MM.1S (cell line): ENCODE data around the gene EGFLAM.

ENCODE experiments used
- EZH2phosphoT487 ChIP-seq: fragments of 300-600 bp; sonication (generic); IDR thresholded peaks from 2 replicates; pipeline ENCODE4 v1.6.1; 2018; ENCODE audit warnings: antibody characterized with exemption, low read length
- TF ChIP-seq, protein P1 (sequence below): fragments of 300-600 bp; sonication (generic); IDR thresholded peaks from 2 replicates; pipeline ENCODE4 v1.5.1; 2016; ENCODE audit warnings: antibody characterized with exemption, low read length, mixed read lengths

DNA sequence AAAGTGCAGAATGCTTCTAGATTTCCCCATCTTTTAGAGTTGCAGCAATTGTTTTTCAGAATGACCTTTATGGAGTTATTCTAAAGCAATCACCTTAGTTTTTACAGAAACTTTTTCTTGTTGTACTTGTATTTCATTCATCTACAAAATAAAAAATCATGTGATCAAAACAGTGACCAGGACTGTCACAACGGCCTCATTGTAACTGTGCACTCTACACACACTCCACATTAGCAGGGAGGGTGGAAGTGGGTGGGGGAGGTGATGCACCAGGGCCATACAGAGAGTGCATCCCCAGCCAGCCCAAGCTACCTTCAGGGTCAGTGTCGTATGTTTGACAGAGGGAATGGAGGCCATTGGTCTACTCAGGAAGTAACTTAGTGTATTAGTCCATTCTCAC lies 26.9 kb downstream of the EGFLAM start:
- TF ChIP-seq, protein P1, sequence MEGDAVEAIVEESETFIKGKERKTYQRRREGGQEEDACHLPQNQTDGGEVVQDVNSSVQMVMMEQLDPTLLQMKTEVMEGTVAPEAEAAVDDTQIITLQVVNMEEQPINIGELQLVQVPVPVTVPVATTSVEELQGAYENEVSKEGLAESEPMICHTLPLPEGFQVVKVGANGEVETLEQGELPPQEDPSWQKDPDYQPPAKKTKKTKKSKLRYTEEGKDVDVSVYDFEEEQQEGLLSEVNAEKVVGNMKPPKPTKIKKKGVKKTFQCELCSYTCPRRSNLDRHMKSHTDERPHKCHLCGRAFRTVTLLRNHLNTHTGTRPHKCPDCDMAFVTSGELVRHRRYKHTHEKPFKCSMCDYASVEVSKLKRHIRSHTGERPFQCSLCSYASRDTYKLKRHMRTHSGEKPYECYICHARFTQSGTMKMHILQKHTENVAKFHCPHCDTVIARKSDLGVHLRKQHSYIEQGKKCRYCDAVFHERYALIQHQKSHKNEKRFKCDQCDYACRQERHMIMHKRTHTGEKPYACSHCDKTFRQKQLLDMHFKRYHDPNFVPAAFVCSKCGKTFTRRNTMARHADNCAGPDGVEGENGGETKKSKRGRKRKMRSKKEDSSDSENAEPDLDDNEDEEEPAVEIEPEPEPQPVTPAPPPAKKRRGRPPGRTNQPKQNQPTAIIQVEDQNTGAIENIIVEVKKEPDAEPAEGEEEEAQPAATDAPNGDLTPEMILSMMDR = no peak
- no peak for TF ChIP-seq EZH2phosphoT487
